Adrenal gland (tissue), 12 donors: ENCODE results near the gene NAALADL2. TPM values are rescaled to one million over a fixed set of nuclear protein-coding genes. Genes with fewer than 3 reads are reported as not detected.

Experiments
- DNase-seq, 7 donors: peaks; one replicate each; pipeline ENCODE4 v3.0.0-alpha.2; 2019 to 2020
- H3K27ac ChIP-seq, 5 donors: fragments of 200-600 bp; sonication (generic) in 4 of 5; 1 replicate in 3 of 5; 2 replicates in 2 of 5; pipeline versions ENCODE4 v1.5.1 to v1.8.0; 2016 to 2020; ENCODE audit warnings: mild to moderate bottlenecking in 1 of 5
- H3K27me3 ChIP-seq: fragments of 200-600 bp; 2 replicates; pipeline ENCODE4 v1.8.0; 2021
- H3K36me3 ChIP-seq, 2 donors: fragments of 200-600 bp; replicated peaks in 1 of 2; 1 replicate in 1 of 2; 2 replicates in 1 of 2; pipeline versions ENCODE4 v1.5.1 to v1.8.0; 2018 to 2022
- H3K4me1 ChIP-seq, 2 donors: fragments of 200-600 bp; replicated peaks in 1 of 2; 1 replicate in 1 of 2; 2 replicates in 1 of 2; pipeline versions ENCODE4 v1.5.1 to v1.8.0; 2018 to 2021
- H3K4me3 ChIP-seq, 4 donors: fragments of 200-600 bp; sonication (generic) in 3 of 4; one replicate each; pipeline ENCODE4 v1.5.1; 2016 to 2018
- H3K9me3 ChIP-seq, 3 donors: fragments of 200-600 bp; sonication (generic) in 1 of 3; replicated peaks in 1 of 3; 1 replicate in 2 of 3; 2 replicates in 1 of 3; pipeline versions ENCODE4 v1.5.1 to v1.8.0; 2016 to 2021
- CTCF ChIP-seq, 6 experiments: fragments of 450-650 bp in 4 of 6; fragments of 200-600 bp in 2 of 6; sonication (generic) in 1 of 6; IDR thresholded peaks; 1 replicate in 5 of 6; 2 replicates in 1 of 6; pipeline versions ENCODE4 v1.5.1 to v1.8.0; 2016 to 2021; ENCODE audit warnings: antibody characterized with exemption in 6 of 6, mild to moderate bottlenecking in 2 of 6, moderate library complexity in 1 of 6
- POLR2A ChIP-seq, 2 donors: fragments of 450-650 bp; IDR thresholded peaks; one replicate each; pipeline ENCODE4 v1.6.1; 2017; ENCODE audit warnings: antibody characterized with exemption in 2 of 2, mild to moderate bottlenecking in 2 of 2, moderate library complexity in 1 of 2
- WGBS, 4 donors: extraction: QIAGEN DNeasy Blood & Tissue Kit in 2 of 4; methylation state at CpG; one replicate each; pipeline versions ENCODE4 v1.1.5 to v1.1.7; 2013 to 2017; 5-methylcytosine and 5-hydroxymethylcytosine counted together
- intact Hi-C, 2 donors: fragments of 100-400 bp; cut with DNase I; formaldehyde crosslinking; loops; one replicate each; pipeline versions ENCODE4 v1.14.1 to v1.15.0; 2022 to 2023
- polyA plus RNA-seq, 3 donors: library from polyadenylated mRNA; stranded (reverse); fragments of 200-250 nt in 2 of 3; fragments of 350-450 nt in 1 of 3; fragmentation: Illumina TruSeq in 1 of 3; extraction: RNeasy Lipid Tissue Mini Kit (QIAGEN cat#74804) in 1 of 3; gene quantifications; one replicate each; pipeline ENCODE4 v1.2.3, GENCODE V29; 2013 to 2014
- total RNA-seq, 9 donors: library from RNA; depleted of rRNA in 4 of 9; stranded (reverse); fragments of >200 nt in 4 of 9; fragments of 120-200 nt in 1 of 9; fragmentation: NEBNext Ultra II Directional in 1 of 9; extraction: Animal tissue kit (Norgen Biotek cat#: 25700) in 1 of 9; gene quantifications; one replicate each; pipeline versions ENCODE4 v1.1.0 to v1.2.4, GENCODE V29; 2013 to 2023
- donor health status: healthy with polysubstance abuse.
- donor health status: Bipolar disorder and iron deficiency.
- donor health status: DM: yes; HTN: yes; CAD: no.
- donor health status: DM: no; HTN: no; CAD: no.
- donor health status: DM: no; HTN: no; CAD: no.
- donor health status: DM: yes; HTN: yes; CAD: no.

NAALADL2 gene
- total and polyA plus RNA-seq, 12 donors, result 0.24 to 7.8 (median 4.8) TPM

GRCh38 chr3:175764722-175765121 is 905.6 kb downstream of the NAALADL2 start:
- no peak for DNase-seq
- intact Hi-C loops, result no loop called here
- WGBS, 4 donors, result 85 to 92% (median 89%) methylated on average over 2 of the region's 2 CpGs
- H3K27me3 ChIP-seq, result no peaks in the 10 kb centered on the region
- no peak for TF ChIP-seq POLR2A (IDR thresholded peaks at IDR 0.05)
- no peak for TF ChIP-seq CTCF (IDR thresholded peaks at IDR 0.05)
- H3K4me1 ChIP-seq, result no peaks in the 10 kb centered on the region
- no peaks in the 10 kb centered on the region for H3K9me3 ChIP-seq
- no peak overlapping the region for H3K4me3 ChIP-seq
- H3K27ac ChIP-seq, result no peak overlapping the region
- no peaks in the 10 kb centered on the region for H3K36me3 ChIP-seq

- TF ChIP-seq CTCF (IDR thresholded peaks at IDR 0.05) (no peak), POLR2A (IDR thresholded peaks at IDR 0.05) (no peak)
- Histone ChIP-seq H3K9me3 (no peaks in the 10 kb centered on the region), H3K27me3 (no peaks in the 10 kb centered on the region), H3K36me3 (no peaks in the 10 kb centered on the region), H3K27ac (no peak overlapping the region), H3K4me3 (no peak overlapping the region), H3K4me1 (no peaks in the 10 kb centered on the region)
- DNase-seq, result no peak
- intact Hi-C loops, result no loop called here
Measured at GRCh38 chr3:175770426-175770825, 911.3 kb downstream of the NAALADL2 start.

- H3K4me3 ChIP-seq, result no peak overlapping the region
- intact Hi-C loops, result no loop called here
- H3K27ac ChIP-seq, result no peak overlapping the region
Measured at GRCh38 chr3:175777495-175777894, 918.4 kb downstream of the NAALADL2 start.

GRCh38 chr3:175777965-175778364 is 918.8 kb downstream of the NAALADL2 start:
- Histone ChIP-seq H3K27ac (no peak overlapping the region), H3K27me3 (no peaks in the 10 kb centered on the region), H3K36me3 (no peaks in the 10 kb centered on the region), H3K4me1 (no peaks in the 10 kb centered on the region), H3K4me3 (no peak overlapping the region), H3K9me3 (peaks cover 0 to 5% (median 0%) of the 10 kb centered on the region in 3 donors)
- TF ChIP-seq POLR2A (IDR thresholded peaks at IDR 0.05) (no peak), CTCF (IDR thresholded peaks at IDR 0.05) (no peak)
- DNase-seq, result no peak
- intact Hi-C loops, result no loop called here
- WGBS, 4 donors, result 74 to 87% (median 80%) methylated on average over 3 of the region's 3 CpGs

More at GRCh38 chr3:175777495-175777894, 918.4 kb downstream of the NAALADL2 start:
- H3K9me3 ChIP-seq, result peaks cover 0 to 5% (median 0%) of the 10 kb centered on the region in 3 donors
- DNase-seq, result no peak
- no peaks in the 10 kb centered on the region for H3K36me3 ChIP-seq
- TF ChIP-seq CTCF (IDR thresholded peaks at IDR 0.05) (no peak), POLR2A (IDR thresholded peaks at IDR 0.05) (no peak)
- WGBS, 4 donors, result 35 to 54% (median 49%) methylated on average over 3 of the region's 3 CpGs
- H3K4me1 ChIP-seq, result no peaks in the 10 kb centered on the region
- H3K27me3 ChIP-seq, result no peaks in the 10 kb centered on the region
